Measurements from ENCODE around the gene VEGFB. TPM values are rescaled to one million over a fixed set of nuclear protein-coding genes. Genes with fewer than 3 reads are reported as not detected.
A peak's percentile ranks its signal among the peaks of the same experiment; 100 is the strongest.

The VEGFB gene
- total RNA-seq, 4 donors from 2014 or later: 56.1 to 75.0 (median 65.5) TPM

GRCh38 chr11:64284962-64285884, 50.8 kb downstream of the VEGFB start, which contains the start of gene GPR137:
Gene GPR137 (plus strand): TSS chr11:64285848. CDS start chr11:64286525, 677 bp downstream.
- peaks cover 6% of the 10 kb centered on the region for H3K36me3 ChIP-seq
- TF ChIP-seq POLR2AphosphoS5 (IDR thresholded peaks at IDR 0.05): peak in 1 of 3 donors; percentile 77
- TF ChIP-seq POLR2A (IDR thresholded peaks at IDR 0.05): peak in 1 of 2 donors; percentile 11
- no peak for TF ChIP-seq CTCF (IDR thresholded peaks at IDR 0.05)
- H3K27me3 ChIP-seq: no peaks in the 10 kb centered on the region
- no peaks in the 10 kb centered on the region for H3K9me3 ChIP-seq
- H3K4me1 ChIP-seq: peaks cover 29% of the 10 kb centered on the region
- WGBS: 0% methylated on average over 7 of the region's 102 CpGs
- H3K27ac ChIP-seq: peak within 1 kb of the TSS; percentile 92
- DNase-seq (ENCODE audit: low spot score in 2 of 2): peak; percentile 92 to 95
- peak within 1 kb of the TSS; percentile 81 for H3K4me3 ChIP-seq

GRCh38 chr11:64285885-64286800, 51.8 kb downstream of the VEGFB start:
- H3K9me3 ChIP-seq: no peaks in the 10 kb centered on the region
- DNase-seq (ENCODE audit: low spot score in 2 of 2): no peak
- peak overlapping the region; percentile 81 for H3K4me3 ChIP-seq
- H3K36me3 ChIP-seq: peaks cover 6% of the 10 kb centered on the region
- peaks cover 34% of the 10 kb centered on the region for H3K4me1 ChIP-seq
- 32% methylated on average over 23 of the region's 40 CpGs for WGBS
- no peak for TF ChIP-seq POLR2A (IDR thresholded peaks at IDR 0.05)
- no peak for TF ChIP-seq POLR2AphosphoS5 (IDR thresholded peaks at IDR 0.05)
- no peak for TF ChIP-seq CTCF (IDR thresholded peaks at IDR 0.05)
- TF ChIP-seq EP300 (IDR thresholded peaks at IDR 0.05): no peak
- peak overlapping the region; percentile 92 for H3K27ac ChIP-seq
- peaks cover 2% of the 10 kb centered on the region for H3K27me3 ChIP-seq

- WGBS: 90% methylated on average over 9 of the region's 9 CpGs
- peaks cover 9% of the 10 kb centered on the region for H3K27me3 ChIP-seq
- DNase-seq (ENCODE audit: low spot score in 2 of 2): no peak
- H3K4me3 ChIP-seq: no peak overlapping the region
- TF ChIP-seq EP300 (IDR thresholded peaks at IDR 0.05): no peak
- TF ChIP-seq POLR2A (IDR thresholded peaks at IDR 0.05): no peak
- no peak for TF ChIP-seq CTCF (IDR thresholded peaks at IDR 0.05)
- no peak overlapping the region for H3K27ac ChIP-seq
- H3K9me3 ChIP-seq: no peaks in the 10 kb centered on the region
- H3K36me3 ChIP-seq: peaks cover 6% of the 10 kb centered on the region
- peaks cover 40% of the 10 kb centered on the region for H3K4me1 ChIP-seq
Observed at GRCh38 chr11:64286801-64287159, 52.4 kb downstream of the VEGFB start.

GRCh38 chr11:64287676-64288352, 53.4 kb downstream of the VEGFB start:
- no peak for DNase-seq (ENCODE audit: low spot score in 2 of 2)
- H3K9me3 ChIP-seq: no peaks in the 10 kb centered on the region
- peaks cover 19% of the 10 kb centered on the region for H3K27me3 ChIP-seq
- peaks cover 6% of the 10 kb centered on the region for H3K36me3 ChIP-seq
- H3K4me1 ChIP-seq: peaks cover 50% of the 10 kb centered on the region
- H3K27ac ChIP-seq: no peak overlapping the region
- H3K4me3 ChIP-seq: no peak overlapping the region
- WGBS: 95% methylated on average over 23 of the region's 33 CpGs
- no peak for TF ChIP-seq POLR2A (IDR thresholded peaks at IDR 0.05)
- no peak for TF ChIP-seq EP300 (IDR thresholded peaks at IDR 0.05)

GRCh38 chr11:64288353-64288750, 54.0 kb downstream of the VEGFB start:
- H3K4me3 ChIP-seq: no peak overlapping the region
- TF ChIP-seq POLR2AphosphoS5 (IDR thresholded peaks at IDR 0.05) (no peak), CTCF (IDR thresholded peaks at IDR 0.05) (no peak), POLR2A (IDR thresholded peaks at IDR 0.05) (no peak)
- peaks cover 46% of the 10 kb centered on the region for H3K4me1 ChIP-seq
- H3K9me3 ChIP-seq: no peaks in the 10 kb centered on the region
- no peak for DNase-seq (ENCODE audit: low spot score in 2 of 2)
- H3K36me3 ChIP-seq: peaks cover 6% of the 10 kb centered on the region
- peaks cover 23% of the 10 kb centered on the region for H3K27me3 ChIP-seq
- 100% methylated on average over 1 of the region's 9 CpGs for WGBS
- no peak overlapping the region for H3K27ac ChIP-seq
